ENCODE measurements around the gene CFAP65. TPM values are rescaled to one million over a fixed set of nuclear protein-coding genes. Genes with fewer than 3 reads are reported as not detected.

CFAP65 gene
- total RNA-seq, 1 experiment from 2014 or later: 0.33 TPM

DNA sequence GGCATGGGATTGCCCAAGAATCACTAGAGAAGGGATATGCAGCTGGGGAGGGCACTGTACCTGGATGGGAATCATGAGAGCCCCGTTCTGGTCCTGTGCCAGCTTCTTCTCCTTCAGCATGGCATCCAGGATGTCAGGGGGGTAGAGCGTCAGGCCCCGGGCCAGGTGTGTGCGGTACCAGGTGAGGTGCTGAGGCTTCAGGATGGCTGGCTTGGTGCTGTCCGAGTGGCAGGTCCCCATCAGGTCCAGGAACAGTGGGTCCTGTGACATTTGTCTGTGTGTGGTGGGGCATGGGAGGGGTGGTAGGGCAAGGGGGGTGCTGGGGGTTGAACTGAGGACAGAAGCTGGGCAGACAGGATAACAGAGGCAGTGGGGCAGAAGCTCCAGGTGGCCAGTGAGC, 13.2 kb downstream of the CFAP65 start:
- no peak for ATAC-seq
- no peaks in the 10 kb centered on the region for H3K36me3 ChIP-seq (ENCODE audit: control insufficient read depth, insufficient read depth, low read length)
- no peak overlapping the region for H3K27ac ChIP-seq (ENCODE audit: low read length)
- in situ Hi-C loops (cut with HindIII; ENCODE audit: low pct_unique_long_range_greater_than_20kb, low sequenced_read_pairs): no loop called here
- DNase-seq (ENCODE audit: low read depth, low spot score): no peak
- H3K27me3 ChIP-seq (ENCODE audit: control insufficient read depth, insufficient read depth, low read length): no peaks in the 10 kb centered on the region
- H3K4me1 ChIP-seq (ENCODE audit: control insufficient read depth, insufficient read depth, low read length): no peaks in the 10 kb centered on the region
- H3K4me3 ChIP-seq (ENCODE audit: low read depth in 2 of 2, low read length in 2 of 2): no peak overlapping the region
- BruUV-seq (replicated peaks): no TSS peak
- no peaks in the 10 kb centered on the region for H3K9me3 ChIP-seq (ENCODE audit: control insufficient read depth, insufficient read depth, low read depth, low read length)
- CTCF ChIA-PET: interaction anchor here (0.6 kb wide), 1 partner anchor 142 kb away, joined by 14 read pairs; no protein-coding TSS in a partner anchor
- TF ChIP-seq, protein P1, sequence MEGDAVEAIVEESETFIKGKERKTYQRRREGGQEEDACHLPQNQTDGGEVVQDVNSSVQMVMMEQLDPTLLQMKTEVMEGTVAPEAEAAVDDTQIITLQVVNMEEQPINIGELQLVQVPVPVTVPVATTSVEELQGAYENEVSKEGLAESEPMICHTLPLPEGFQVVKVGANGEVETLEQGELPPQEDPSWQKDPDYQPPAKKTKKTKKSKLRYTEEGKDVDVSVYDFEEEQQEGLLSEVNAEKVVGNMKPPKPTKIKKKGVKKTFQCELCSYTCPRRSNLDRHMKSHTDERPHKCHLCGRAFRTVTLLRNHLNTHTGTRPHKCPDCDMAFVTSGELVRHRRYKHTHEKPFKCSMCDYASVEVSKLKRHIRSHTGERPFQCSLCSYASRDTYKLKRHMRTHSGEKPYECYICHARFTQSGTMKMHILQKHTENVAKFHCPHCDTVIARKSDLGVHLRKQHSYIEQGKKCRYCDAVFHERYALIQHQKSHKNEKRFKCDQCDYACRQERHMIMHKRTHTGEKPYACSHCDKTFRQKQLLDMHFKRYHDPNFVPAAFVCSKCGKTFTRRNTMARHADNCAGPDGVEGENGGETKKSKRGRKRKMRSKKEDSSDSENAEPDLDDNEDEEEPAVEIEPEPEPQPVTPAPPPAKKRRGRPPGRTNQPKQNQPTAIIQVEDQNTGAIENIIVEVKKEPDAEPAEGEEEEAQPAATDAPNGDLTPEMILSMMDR (IDR thresholded peaks at IDR 0.05): no peak
- TF ChIP-seq POLR2AphosphoS5 (IDR thresholded peaks at IDR 0.05; ENCODE audit: low read depth, low read length) (no peak), SIN3A (IDR thresholded peaks at IDR 0.05; ENCODE audit: borderline replicate concordance, insufficient read depth, low read depth, low read length) (no peak), TCF7L2 (IDR thresholded peaks at IDR 0.05; ENCODE audit: low read depth, low read length) (no peak)
- TF ChIP-seq, protein P2, sequence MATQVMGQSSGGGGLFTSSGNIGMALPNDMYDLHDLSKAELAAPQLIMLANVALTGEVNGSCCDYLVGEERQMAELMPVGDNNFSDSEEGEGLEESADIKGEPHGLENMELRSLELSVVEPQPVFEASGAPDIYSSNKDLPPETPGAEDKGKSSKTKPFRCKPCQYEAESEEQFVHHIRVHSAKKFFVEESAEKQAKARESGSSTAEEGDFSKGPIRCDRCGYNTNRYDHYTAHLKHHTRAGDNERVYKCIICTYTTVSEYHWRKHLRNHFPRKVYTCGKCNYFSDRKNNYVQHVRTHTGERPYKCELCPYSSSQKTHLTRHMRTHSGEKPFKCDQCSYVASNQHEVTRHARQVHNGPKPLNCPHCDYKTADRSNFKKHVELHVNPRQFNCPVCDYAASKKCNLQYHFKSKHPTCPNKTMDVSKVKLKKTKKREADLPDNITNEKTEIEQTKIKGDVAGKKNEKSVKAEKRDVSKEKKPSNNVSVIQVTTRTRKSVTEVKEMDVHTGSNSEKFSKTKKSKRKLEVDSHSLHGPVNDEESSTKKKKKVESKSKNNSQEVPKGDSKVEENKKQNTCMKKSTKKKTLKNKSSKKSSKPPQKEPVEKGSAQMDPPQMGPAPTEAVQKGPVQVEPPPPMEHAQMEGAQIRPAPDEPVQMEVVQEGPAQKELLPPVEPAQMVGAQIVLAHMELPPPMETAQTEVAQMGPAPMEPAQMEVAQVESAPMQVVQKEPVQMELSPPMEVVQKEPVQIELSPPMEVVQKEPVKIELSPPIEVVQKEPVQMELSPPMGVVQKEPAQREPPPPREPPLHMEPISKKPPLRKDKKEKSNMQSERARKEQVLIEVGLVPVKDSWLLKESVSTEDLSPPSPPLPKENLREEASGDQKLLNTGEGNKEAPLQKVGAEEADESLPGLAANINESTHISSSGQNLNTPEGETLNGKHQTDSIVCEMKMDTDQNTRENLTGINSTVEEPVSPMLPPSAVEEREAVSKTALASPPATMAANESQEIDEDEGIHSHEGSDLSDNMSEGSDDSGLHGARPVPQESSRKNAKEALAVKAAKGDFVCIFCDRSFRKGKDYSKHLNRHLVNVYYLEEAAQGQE (IDR thresholded peaks at IDR 0.05; ENCODE audit: insufficient read depth in 1 of 2, low read depth in 2 of 2, low read length in 1 of 2): no peak
- POLR2A ChIA-PET: no interaction called here
- intact Hi-C loops (cut with micrococcal nuclease; ENCODE audit: unreplicated experiment): loop anchor here (10.0 kb wide), 1 partner anchor 127 kb away; no protein-coding TSS in a partner anchor

DNA sequence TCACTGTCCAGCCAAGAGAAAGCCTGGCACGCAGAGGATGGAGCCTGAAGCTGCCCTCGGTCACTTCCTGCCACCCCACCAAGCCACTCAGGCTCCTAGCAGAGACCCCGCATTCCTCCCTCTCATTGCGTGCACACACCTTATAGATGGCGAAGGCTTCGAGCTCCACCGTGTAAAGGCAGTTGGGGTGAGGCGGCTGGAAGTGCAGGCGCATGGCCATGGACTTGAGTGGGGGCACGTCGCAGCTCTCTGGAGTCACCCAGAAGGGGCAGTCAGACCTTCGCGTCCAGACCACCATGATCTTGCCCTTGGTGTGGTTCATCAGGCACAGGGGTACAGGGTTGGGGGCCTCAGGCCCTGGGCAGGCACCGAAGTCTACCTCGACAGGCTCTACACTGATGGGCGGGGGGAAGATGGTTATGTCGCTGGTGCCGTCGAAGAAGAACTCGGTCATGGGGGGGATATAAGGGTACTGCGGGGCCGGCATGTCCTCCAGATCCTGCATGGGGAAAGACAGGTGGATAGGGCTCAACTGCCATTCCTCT, 13.7 kb downstream of the CFAP65 start:
- DNase-seq (ENCODE audit: low read depth, low spot score) (no peak), ATAC-seq (no peak)
- ChIA-PET CTCF (interaction anchor here (0.7 to 1.1 kb wide), 3 partner anchors 10 to 92 kb away, joined by 3 to 4 read pairs (median 3); no protein-coding TSS in a partner anchor), POLR2A (no interaction called here)
- Histone ChIP-seq H3K27me3 (ENCODE audit: control insufficient read depth, insufficient read depth, low read length) (no peaks in the 10 kb centered on the region), H3K27ac (ENCODE audit: low read length) (no peak overlapping the region), H3K9me3 (ENCODE audit: control insufficient read depth, insufficient read depth, low read depth, low read length) (no peaks in the 10 kb centered on the region), H3K36me3 (ENCODE audit: control insufficient read depth, insufficient read depth, low read length) (no peaks in the 10 kb centered on the region), H3K4me3 (ENCODE audit: low read depth in 2 of 2, low read length in 2 of 2) (no peak overlapping the region), H3K4me1 (ENCODE audit: control insufficient read depth, insufficient read depth, low read length) (no peaks in the 10 kb centered on the region)
- intact Hi-C loops (cut with micrococcal nuclease; ENCODE audit: unreplicated experiment) (loop anchor here (10.0 kb wide), 1 partner anchor 127 kb away; no protein-coding TSS in a partner anchor), in situ Hi-C loops (cut with HindIII; ENCODE audit: low pct_unique_long_range_greater_than_20kb, low sequenced_read_pairs) (no loop called here)
- TF ChIP-seq, protein P2 (IDR thresholded peaks at IDR 0.05; ENCODE audit: insufficient read depth in 1 of 2, low read depth in 2 of 2, low read length in 1 of 2): no peak
- no TSS peak for BruUV-seq (replicated peaks)

All from Panc1 (cell line).